GM18526 (cell line): ENCODE results near the gene THBS3.

Experiments used
- POLR2A ChIP-seq: IDR thresholded peaks from 3 replicates; pipeline ENCODE4 v1.6.1; 2011; ENCODE audit not compliant: insufficient read length; ENCODE audit errors: extremely low read depth

THBS3 gene

GRCh38 chr1:155179112-155180031, 28.3 kb downstream of the THBS3 start:
- no peak for TF ChIP-seq POLR2A

DNA sequence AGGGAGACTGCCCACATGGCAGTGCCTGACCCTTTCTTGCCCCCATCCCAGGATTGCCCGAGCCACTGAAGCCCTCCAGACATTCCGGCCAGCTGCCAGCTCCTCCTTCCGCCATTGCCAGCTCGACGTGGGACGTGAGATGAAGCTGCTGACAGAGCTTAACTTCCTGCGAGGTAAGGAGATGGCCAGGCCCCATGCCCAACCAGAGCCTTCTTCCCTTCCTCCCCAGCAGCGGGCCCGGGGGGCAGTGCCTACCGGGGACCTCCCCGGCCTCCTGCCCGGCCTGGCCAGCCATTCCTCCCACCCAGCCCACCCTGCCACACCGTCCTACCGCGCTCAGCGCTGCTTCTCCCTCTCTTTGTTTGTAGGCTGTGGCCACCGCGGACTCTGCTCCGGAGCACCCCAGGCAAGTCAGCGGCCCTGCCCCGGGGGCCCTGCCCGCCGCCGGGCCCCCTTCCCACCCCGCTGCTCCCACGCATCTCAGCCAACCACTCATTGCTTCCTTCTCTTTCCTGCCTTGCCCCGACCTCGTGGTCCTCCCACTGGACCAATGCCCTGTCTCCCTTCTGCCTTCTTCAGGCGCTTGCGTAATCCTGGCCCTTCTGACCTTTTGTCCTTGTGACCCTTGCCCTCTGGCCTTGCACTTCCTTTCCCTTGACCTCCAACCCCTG, 29.1 kb downstream of the THBS3 start:
- TF ChIP-seq POLR2A: no peak

GRCh38 chr1:155177918-155178281, 29.8 kb downstream of the THBS3 start:
- TF ChIP-seq POLR2A: no peak

- TF ChIP-seq POLR2A: no peak
Measured at GRCh38 chr1:155177192-155177917, 30.3 kb downstream of the THBS3 start.

DNA sequence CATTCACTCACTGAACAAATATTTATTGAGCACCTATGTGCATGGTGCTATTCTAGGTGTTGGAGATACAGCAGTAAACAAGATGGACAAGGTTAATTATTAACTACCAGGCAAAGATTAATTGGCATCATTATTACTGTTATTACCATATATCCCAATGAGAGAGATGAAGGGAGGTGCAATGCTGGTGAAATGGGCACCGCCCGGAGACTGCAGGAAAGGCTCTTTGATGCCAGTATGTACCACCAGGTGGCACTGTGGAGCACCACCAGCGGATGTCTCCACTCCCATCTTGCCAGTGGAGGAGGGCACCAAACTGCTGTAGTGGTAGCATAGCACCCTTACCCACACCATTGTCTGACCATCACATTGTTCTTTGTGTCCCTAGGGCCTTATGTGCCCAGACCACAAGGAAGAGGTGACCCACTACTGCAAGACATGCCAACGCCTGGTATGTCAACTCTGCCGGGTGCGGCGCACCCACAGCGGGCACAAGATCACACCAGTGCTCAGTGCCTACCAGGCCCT, 31.1 kb downstream of the THBS3 start:
- TF ChIP-seq POLR2A: no peak

GRCh38 chr1:155175927-155176371, 31.7 kb downstream of the THBS3 start:
- TF ChIP-seq POLR2A: no peak

DNA sequence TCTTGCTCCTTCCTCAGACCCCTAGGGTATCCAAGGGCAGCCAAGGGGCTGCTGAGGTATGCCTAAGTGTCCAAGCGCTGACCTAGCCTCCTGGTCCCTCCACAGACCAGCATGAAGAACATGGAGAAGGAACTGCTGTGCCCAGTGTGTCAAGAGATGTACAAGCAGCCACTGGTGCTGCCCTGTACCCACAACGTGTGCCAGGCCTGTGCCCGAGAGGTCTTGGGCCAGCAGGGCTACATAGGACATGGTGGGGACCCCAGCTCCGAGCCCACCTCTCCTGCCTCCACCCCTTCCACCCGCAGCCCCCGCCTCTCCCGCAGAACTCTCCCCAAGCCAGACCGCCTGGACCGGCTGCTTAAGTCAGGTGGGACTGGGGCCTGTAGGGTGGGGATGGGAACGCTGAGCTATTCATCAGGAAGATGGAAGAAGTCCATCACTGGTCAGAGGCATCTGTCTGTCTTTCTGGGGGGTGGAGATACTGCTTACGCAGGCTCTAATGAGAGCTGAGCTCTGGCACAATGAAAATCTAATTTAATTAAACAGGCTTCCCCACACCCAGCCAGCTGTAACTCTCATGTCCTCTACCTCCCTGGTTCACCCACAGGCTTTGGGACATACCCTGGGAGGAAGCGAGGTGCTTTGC, 32.3 kb downstream of the THBS3 start:
- TF ChIP-seq POLR2A: no peak

DNA sequence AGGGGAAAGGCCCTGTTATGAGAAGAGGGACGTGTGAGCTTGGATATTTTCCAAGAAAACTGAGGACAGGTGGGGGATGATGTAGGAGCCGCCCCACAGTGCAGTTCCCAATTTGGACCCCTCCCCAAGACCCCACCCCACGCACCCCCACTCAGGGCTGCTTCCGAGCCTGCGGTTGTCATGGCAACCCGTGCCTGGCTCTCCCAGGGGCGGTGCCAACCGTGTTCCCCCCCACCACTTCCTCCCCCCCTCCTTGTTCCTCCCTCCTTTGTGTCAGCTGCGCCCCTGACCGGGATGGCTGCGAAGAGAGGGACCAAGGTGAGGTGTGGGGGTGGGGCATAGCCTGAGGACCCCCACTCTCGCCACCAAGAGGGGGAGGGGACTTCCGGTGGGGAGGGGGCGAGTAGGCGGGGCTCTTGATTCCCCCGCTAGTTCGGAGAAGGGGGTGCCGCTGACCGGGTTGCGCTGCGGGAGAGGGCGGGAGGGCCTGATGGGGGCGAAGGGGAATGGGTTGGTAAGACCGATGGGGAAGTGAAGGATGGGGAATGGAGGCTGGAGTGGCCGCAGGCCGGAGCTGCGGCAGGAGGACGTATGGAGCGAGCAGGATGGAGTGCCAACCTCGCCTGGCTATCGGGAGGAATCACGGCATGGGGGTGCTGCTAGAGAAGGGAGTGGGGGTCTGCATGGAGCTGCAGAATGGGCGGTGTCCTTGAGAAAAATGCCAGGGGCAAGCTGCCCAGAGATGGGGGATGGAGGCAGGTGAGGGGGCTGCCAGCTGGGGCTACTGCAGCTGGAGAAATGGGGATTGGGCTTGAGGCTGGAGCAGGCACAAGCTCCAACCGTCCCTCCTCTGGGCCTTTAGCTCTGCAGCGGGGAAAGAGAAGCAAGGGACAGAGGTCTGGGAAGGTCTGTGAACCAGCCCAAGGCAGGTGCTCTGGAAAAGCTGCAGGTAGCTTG, 33.1 kb downstream of the THBS3 start:
- TF ChIP-seq POLR2A: no peak

DNA sequence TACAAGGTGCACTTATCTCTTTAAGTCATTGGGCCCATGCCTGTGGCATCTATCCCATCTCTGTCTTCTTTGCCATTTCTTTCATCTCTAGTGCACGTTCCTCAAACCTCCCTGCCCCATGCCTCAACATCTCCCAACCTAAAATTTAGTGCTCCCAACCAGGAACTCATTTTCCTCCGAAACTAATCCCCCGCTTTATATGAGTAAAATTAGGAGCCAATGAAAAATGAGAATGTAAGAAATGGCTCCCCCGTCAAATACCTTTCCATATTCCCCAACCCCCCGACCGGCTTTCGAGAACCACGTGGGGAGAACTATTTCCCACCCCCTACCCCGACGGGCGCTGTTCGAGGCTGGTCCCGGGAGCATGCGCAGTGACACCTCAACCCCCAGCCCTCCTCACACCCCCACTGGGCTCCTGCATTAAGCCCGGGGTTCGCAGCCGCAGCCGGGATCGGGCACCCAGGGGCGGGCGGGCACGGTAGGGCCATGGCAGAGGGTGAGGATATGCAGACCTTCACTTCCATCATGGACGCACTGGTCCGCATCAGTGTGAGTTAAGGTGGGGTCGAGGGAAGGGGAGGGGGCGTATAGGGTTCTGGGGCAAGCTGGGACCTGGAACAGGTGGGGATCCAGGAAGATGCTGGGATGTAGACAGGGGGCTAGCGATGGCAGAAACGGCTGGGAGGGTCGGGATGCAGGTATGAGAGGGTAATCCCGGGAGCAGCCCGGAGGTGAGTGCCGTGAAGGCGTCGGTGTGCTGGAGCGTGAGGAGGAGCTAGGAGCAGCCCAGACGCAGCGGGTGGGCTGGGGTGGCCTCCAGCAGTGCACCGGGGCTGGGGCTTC, 34.0 kb downstream of the THBS3 start, which contains the start of gene TRIM46:
TSS of gene TRIM46 (plus strand) at position 372 of the 846 bp plus-strand sequence. CDS start at position 490, 118 bp downstream.
- TF ChIP-seq POLR2A: no peak

- peak; percentile 84 for TF ChIP-seq POLR2A
Measured at GRCh38 chr1:155172732-155173477, 34.8 kb downstream of the THBS3 start, which contains the start of gene KRTCAP2. Gene KRTCAP2, minus strand, starts transcription at chr1:155173304. Its CDS starts 80 bp downstream, at chr1:155173224.

DNA sequence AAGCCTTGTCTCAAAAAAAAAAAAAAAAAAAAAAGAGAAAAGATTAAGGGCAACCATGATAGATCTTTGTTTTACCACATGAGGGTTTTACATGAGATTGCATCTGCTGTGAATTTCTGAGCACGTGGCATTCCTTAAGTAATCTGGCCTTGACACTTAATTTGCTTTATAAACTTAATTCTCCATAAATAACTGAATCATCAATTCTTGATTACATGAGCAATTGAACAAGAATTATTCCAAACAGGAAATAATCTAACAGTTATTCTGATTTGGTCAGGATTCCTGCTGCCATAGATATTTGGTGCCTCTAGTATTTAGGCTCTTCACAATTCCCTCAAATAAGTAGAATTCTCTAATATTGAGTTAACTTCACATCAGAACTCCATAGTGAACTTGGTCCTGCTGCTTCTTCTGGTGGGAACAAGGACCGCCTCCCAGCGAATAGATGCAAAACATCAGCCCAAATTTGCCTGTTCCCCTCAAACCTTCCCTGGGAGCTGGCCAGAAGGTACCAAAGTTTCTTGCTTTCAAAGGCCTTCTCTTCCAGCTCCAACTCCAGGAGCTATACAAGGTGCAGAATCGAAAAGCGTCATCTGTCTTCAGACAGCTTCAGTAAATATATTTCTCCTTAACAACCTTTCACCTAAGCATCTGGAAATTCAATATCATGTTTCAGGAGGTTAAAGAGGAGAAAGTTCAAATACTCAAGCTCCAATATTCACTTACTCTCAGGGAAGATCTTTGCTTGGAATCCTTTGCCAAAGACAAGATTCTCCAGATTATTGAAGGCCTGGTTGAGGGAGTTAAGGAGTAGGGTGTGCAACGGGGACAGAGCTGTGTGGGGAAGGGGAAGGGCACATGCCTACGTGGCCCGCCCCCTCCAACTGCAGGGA, 35.6 kb downstream of the THBS3 start:
- no peak for TF ChIP-seq POLR2A
